Chondrocyte (in vitro differentiated cells): ENCODE results near the gene MYL5. TPM values are rescaled to one million over a fixed set of nuclear protein-coding genes. Genes with fewer than 3 reads are reported as not detected.
"Not testable (repeated sequence)": the region's sequence is repeated elsewhere in the genome, so short reads cannot be mapped to it uniquely, and the experiment has no call there.

Experiments
- DNase-seq: peaks from one replicate; pipeline ENCODE4 v3.0.0; 2021; ENCODE audit warnings: mixed read lengths, low spot score
- H3K27ac Mint-ChIP-seq: one replicate; pipeline ENCODE4 v1.8.0; 2021; ENCODE audit warnings: mild to moderate bottlenecking, moderate library complexity, mixed read lengths; ENCODE audit not compliant: unreplicated experiment
- H3K27me3 Mint-ChIP-seq: 2 replicates; pipeline ENCODE4 v1.8.0; 2021; ENCODE audit warnings: low read depth, mixed read lengths
- H3K36me3 Mint-ChIP-seq: 2 replicates; pipeline ENCODE4 v1.8.0; 2021; ENCODE audit warnings: low read depth, mixed read lengths
- H3K4me1 Mint-ChIP-seq: 2 replicates; pipeline ENCODE4 v1.8.0; 2021; ENCODE audit warnings: low read depth, mild to moderate bottlenecking, mixed read lengths
- H3K4me3 Mint-ChIP-seq: one replicate; pipeline ENCODE4 v1.8.0; 2021; ENCODE audit warnings: mild to moderate bottlenecking, moderate library complexity, mixed read lengths; ENCODE audit not compliant: unreplicated experiment
- H3K9me3 Mint-ChIP-seq: 2 replicates; pipeline ENCODE4 v1.8.0; 2021; ENCODE audit warnings: low read depth, mixed read lengths
- CTCF ChIP-seq: fragments of 200-600 bp; sonication (generic); IDR thresholded peaks from 2 replicates; pipeline ENCODE4 v1.5.0; 2021; ENCODE audit warnings: antibody characterized with exemption, mild to moderate bottlenecking, moderate library complexity
- total RNA-seq: library from RNA; stranded (reverse); gene quantifications from 3 replicates; pipeline ENCODE4 v1.2.1, GENCODE V29; 2021

MYL5 gene
- total RNA-seq, 1 donor from 2014 or later = 22.8 TPM

GRCh38 chr4:665381-665750 lies 9.0 kb upstream of the MYL5 start:
- DNase-seq = peak; percentile 87
- H3K4me3 Mint-ChIP-seq = no peak overlapping the region
- no peaks in the 10 kb centered on the region for H3K9me3 Mint-ChIP-seq
- H3K27ac Mint-ChIP-seq = no peak overlapping the region
- no peak for TF ChIP-seq CTCF
- H3K4me1 Mint-ChIP-seq = peaks cover 2% of the 10 kb centered on the region
- no peaks in the 10 kb centered on the region for H3K27me3 Mint-ChIP-seq
- H3K36me3 Mint-ChIP-seq = no peaks in the 10 kb centered on the region

GRCh38 chr4:665751-666435 lies 8.4 kb upstream of the MYL5 start:
- Mint-ChIP-seq H3K4me1 (peaks cover 2% of the 10 kb centered on the region), H3K36me3 (peaks cover 2% of the 10 kb centered on the region), H3K4me3 (no peak overlapping the region), H3K27me3 (no peaks in the 10 kb centered on the region), H3K27ac (no peak overlapping the region), H3K9me3 (no peaks in the 10 kb centered on the region)
- no peak for DNase-seq
- TF ChIP-seq CTCF = no peak

- DNase-seq = no peak
- Mint-ChIP-seq H3K36me3 (peaks cover 4% of the 10 kb centered on the region), H3K27ac (peak overlapping the region; percentile 27), H3K4me1 (peaks cover 2% of the 10 kb centered on the region), H3K9me3 (no peaks in the 10 kb centered on the region), H3K4me3 (no peak overlapping the region), H3K27me3 (no peaks in the 10 kb centered on the region)
- TF ChIP-seq CTCF = no peak
Observed at GRCh38 chr4:666436-666810, 7.9 kb upstream of the MYL5 start.

GRCh38 chr4:666822-667544 lies 7.4 kb upstream of the MYL5 start:
- Mint-ChIP-seq H3K27me3 (no peaks in the 10 kb centered on the region), H3K36me3 (peaks cover 4% of the 10 kb centered on the region), H3K4me1 (peaks cover 2% of the 10 kb centered on the region), H3K4me3 (no peak overlapping the region), H3K27ac (peak overlapping the region; percentile 27), H3K9me3 (no peaks in the 10 kb centered on the region)
- no peak for TF ChIP-seq CTCF
- DNase-seq = no peak

- TF ChIP-seq CTCF = no peak
- Mint-ChIP-seq H3K4me3 (no peak overlapping the region), H3K27ac (peak overlapping the region; percentile 3), H3K27me3 (no peaks in the 10 kb centered on the region), H3K4me1 (peaks cover 2% of the 10 kb centered on the region), H3K36me3 (peaks cover 7% of the 10 kb centered on the region), H3K9me3 (no peaks in the 10 kb centered on the region)
- no peak for DNase-seq
Observed at GRCh38 chr4:667545-667925, 6.8 kb upstream of the MYL5 start.

GRCh38 chr4:668219-668618 lies 6.1 kb upstream of the MYL5 start:
- H3K9me3 Mint-ChIP-seq, H3K27ac Mint-ChIP-seq, DNase-seq, H3K4me3 Mint-ChIP-seq, H3K27me3 Mint-ChIP-seq, H3K36me3 Mint-ChIP-seq, H3K4me1 Mint-ChIP-seq: not testable (repeated sequence)

GRCh38 chr4:669806-670559 lies 4.4 kb upstream of the MYL5 start:
- H3K36me3 Mint-ChIP-seq = peaks cover 12% of the 10 kb centered on the region
- not testable (repeated sequence) for H3K27ac Mint-ChIP-seq, H3K4me1 Mint-ChIP-seq, H3K4me3 Mint-ChIP-seq, DNase-seq, H3K9me3 Mint-ChIP-seq, H3K27me3 Mint-ChIP-seq
